Stimulated activated naive B cell treated with anti-CD40 and anti-IgM and Interleukin-4, amounts not matched to agents 10 μg/mL and 1 μg/mL and 100 μg/mL, for 72 hours (primary cell): ENCODE results near the gene ZMIZ2.
"Not testable (repeated sequence)": the region's sequence is repeated elsewhere in the genome, so short reads cannot be mapped to it uniquely, and the experiment has no call there.

Source experiments
- ATAC-seq, 2 donors: fragments of 150-1000 bp; cut with Tn5 transposase; replicated peaks; 2 replicates each; pipeline ENCODE4 v1.10.0; 2021; ENCODE audit warnings: moderate library complexity in 1 of 2
- DNase-seq: peaks from one replicate; pipeline ENCODE4 v3.0.0; 2021
- H3K27ac Mint-ChIP-seq: one replicate; pipeline ENCODE4 v1.8.0; 2022; ENCODE audit warnings: mild to moderate bottlenecking, mixed read lengths
- H3K27me3 Mint-ChIP-seq, 2 donors: one replicate each; pipeline ENCODE4 v1.8.0; 2022; ENCODE audit warnings: mixed read lengths in 2 of 2
- H3K36me3 Mint-ChIP-seq, 2 donors: one replicate each; pipeline ENCODE4 v1.8.0; 2022; ENCODE audit warnings: mixed read lengths in 2 of 2, mild to moderate bottlenecking in 1 of 2
- H3K4me1 Mint-ChIP-seq, 2 donors: one replicate each; pipeline ENCODE4 v1.8.0; 2022; ENCODE audit warnings: mixed read lengths in 2 of 2, mild to moderate bottlenecking in 1 of 2
- H3K4me3 Mint-ChIP-seq, 2 donors: one replicate each; pipeline ENCODE4 v1.8.0; 2022; ENCODE audit warnings: mild to moderate bottlenecking in 2 of 2, mixed read lengths in 2 of 2, moderate library complexity in 1 of 2
- H3K9me3 Mint-ChIP-seq, 2 donors: one replicate each; pipeline ENCODE4 v1.8.0; 2022; ENCODE audit warnings: mixed read lengths in 2 of 2, mild to moderate bottlenecking in 1 of 2

ZMIZ2 gene, protein sequence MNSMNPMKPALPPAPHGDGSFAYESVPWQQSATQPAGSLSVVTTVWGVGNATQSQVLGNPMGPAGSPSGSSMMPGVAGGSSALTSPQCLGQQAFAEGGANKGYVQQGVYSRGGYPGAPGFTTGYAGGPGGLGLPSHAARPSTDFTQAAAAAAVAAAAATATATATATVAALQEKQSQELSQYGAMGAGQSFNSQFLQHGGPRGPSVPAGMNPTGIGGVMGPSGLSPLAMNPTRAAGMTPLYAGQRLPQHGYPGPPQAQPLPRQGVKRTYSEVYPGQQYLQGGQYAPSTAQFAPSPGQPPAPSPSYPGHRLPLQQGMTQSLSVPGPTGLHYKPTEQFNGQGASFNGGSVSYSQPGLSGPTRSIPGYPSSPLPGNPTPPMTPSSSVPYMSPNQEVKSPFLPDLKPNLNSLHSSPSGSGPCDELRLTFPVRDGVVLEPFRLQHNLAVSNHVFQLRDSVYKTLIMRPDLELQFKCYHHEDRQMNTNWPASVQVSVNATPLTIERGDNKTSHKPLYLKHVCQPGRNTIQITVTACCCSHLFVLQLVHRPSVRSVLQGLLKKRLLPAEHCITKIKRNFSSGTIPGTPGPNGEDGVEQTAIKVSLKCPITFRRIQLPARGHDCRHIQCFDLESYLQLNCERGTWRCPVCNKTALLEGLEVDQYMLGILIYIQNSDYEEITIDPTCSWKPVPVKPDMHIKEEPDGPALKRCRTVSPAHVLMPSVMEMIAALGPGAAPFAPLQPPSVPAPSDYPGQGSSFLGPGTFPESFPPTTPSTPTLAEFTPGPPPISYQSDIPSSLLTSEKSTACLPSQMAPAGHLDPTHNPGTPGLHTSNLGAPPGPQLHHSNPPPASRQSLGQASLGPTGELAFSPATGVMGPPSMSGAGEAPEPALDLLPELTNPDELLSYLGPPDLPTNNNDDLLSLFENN

DNA sequence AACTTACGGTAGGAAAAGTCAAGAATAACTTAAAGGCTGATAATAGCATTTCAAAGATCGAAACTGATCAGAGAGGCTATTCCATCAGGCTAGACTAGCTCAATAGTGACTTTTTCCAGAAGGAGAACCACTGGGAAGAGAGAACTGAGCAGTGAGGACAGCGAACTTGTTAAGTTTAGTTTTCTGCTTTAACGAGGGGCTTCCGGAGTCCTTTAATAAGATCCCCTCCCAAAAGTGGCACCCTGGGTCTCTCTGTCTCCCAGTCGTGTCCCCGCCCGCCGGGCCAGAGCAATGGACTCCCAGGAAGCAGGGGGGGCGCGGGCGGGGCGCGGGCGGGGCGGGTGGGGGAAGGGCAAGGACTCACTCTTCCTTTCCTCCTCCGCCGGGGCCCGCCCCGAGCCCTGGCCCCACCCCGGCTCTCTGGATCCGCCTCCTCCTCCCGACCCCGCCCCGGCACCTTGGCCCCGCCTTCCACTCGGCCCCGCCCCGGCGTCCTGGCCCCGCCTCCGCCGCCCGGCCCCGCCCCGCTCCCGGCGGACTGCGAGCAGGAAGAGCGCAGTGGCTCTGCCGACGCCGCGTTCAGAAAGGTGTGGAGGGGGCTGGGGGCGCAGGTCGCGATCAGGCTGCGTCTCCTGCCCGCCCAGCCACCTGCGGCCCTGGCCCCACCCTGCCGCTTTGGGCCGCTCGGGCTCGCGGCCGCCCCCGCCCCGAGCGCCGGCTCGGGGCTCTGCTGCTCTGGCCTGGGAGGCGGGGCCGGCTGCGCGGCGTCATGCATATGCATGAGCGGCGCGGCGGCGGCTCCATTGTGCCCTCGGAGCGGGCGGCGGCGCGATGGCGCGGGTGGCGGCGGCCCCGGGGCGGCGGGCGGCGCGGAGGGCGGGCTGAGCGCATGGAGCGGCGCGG lies at the start of gene ZMIZ2:
Gene ZMIZ2, plus strand, starts transcription at position 803 of the 903 bp plus-strand sequence. CDS start 7,403 bp downstream, outside the sequence.
- Mint-ChIP-seq H3K27ac (peak within 1 kb of the TSS; percentile 90), H3K27me3 (no peaks in the 10 kb centered on the region), H3K4me1 (peaks cover 32 to 53% of the 10 kb centered on the region in 2 donors), H3K4me3 (peak within 1 kb of the TSS; percentile 87 to 94), H3K36me3 (peaks cover 19 to 25% of the 10 kb centered on the region in 2 donors), H3K9me3 (peaks cover 0 to 2% of the 10 kb centered on the region in 2 donors)
- peak; percentile 68 to 76 for ATAC-seq
- DNase-seq, result peak; percentile 86

- ATAC-seq, H3K4me1 Mint-ChIP-seq, H3K4me3 Mint-ChIP-seq, H3K27me3 Mint-ChIP-seq, DNase-seq, H3K9me3 Mint-ChIP-seq: not testable (repeated sequence)
- H3K36me3 Mint-ChIP-seq, result peaks cover 80 to 88% of the 10 kb centered on the region in 2 donors
- peak overlapping the region; percentile 14 for H3K27ac Mint-ChIP-seq
These were observed 49.0 kb upstream of the ZMIZ2 start for GRCh38 chr7:44699598-44699997.

DNA sequence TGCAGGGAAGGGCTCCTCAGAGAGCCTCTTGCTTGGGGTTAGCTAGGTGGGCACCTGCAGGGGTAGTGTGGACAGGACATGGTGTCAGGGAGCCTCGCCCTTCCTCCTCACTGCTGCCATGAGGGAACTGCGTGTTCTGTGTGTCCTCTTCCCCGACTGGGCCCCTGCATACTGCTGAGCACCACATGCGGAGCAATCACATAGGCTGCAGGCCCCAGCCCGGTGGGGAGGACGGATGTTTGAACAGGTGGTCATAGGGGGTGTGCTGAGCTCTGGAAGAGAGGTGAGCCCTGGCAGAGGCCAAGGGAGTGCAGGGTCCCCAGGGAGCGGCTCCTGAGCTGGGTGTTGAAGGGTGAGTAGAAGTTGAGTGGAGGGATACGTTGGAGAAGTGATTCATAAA lies 48.3 kb upstream of the ZMIZ2 start:
- H3K36me3 Mint-ChIP-seq, result peaks cover 82 to 89% of the 10 kb centered on the region in 2 donors
- ATAC-seq (no peak), DNase-seq (no peak)
- H3K27me3 Mint-ChIP-seq, result no peaks in the 10 kb centered on the region
- no peak overlapping the region for H3K4me3 Mint-ChIP-seq
- H3K9me3 Mint-ChIP-seq, result peaks cover 0 to 4% of the 10 kb centered on the region in 2 donors
- H3K27ac Mint-ChIP-seq, result no peak overlapping the region
- peaks cover 0 to 5% of the 10 kb centered on the region in 2 donors for H3K4me1 Mint-ChIP-seq

GRCh38 chr7:44703391-44703790 lies 45.3 kb upstream of the ZMIZ2 start:
- not testable (repeated sequence) for H3K9me3 Mint-ChIP-seq, DNase-seq, ATAC-seq, H3K4me1 Mint-ChIP-seq, H3K27ac Mint-ChIP-seq, H3K27me3 Mint-ChIP-seq, H3K4me3 Mint-ChIP-seq
- peaks cover 77 to 80% of the 10 kb centered on the region in 2 donors for H3K36me3 Mint-ChIP-seq

DNA sequence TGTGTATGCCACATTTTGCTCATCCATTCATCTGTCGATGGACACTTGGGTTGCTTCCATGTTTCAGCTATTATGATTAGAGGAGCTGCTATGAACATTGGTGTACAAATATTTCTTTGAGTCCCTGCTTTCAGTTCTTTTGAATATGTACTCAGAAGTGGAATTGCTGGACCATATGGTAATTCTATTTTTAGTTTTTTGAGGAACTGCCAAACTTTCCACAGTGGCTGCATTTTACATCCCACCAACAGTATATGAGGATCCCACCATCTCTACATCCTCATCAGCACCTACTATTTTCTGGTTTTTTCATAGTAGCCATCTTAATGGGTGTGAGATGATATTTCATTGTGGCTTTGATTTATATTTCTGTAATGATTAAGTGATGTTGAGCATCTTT lies 44.7 kb upstream of the ZMIZ2 start:
- Mint-ChIP-seq H3K4me1 (peaks cover 5% of the 10 kb centered on the region in 2 donors), H3K9me3 (peaks cover 0 to 2% of the 10 kb centered on the region in 2 donors), H3K4me3 (no peak overlapping the region), H3K36me3 (peaks cover 74 to 80% of the 10 kb centered on the region in 2 donors), H3K27ac (no peak overlapping the region), H3K27me3 (no peaks in the 10 kb centered on the region)
- ATAC-seq, result no peak
- DNase-seq, result no peak

- Mint-ChIP-seq H3K9me3 (peaks cover 0 to 2% of the 10 kb centered on the region in 2 donors), H3K27ac (no peak overlapping the region), H3K36me3 (peaks cover 73 to 78% of the 10 kb centered on the region in 2 donors), H3K4me1 (peaks cover 3 to 12% of the 10 kb centered on the region in 2 donors), H3K4me3 (no peak overlapping the region), H3K27me3 (no peaks in the 10 kb centered on the region)
- ATAC-seq, result no peak
- no peak for DNase-seq
These were observed 43.2 kb upstream of the ZMIZ2 start for GRCh38 chr7:44705434-44705833.

DNA sequence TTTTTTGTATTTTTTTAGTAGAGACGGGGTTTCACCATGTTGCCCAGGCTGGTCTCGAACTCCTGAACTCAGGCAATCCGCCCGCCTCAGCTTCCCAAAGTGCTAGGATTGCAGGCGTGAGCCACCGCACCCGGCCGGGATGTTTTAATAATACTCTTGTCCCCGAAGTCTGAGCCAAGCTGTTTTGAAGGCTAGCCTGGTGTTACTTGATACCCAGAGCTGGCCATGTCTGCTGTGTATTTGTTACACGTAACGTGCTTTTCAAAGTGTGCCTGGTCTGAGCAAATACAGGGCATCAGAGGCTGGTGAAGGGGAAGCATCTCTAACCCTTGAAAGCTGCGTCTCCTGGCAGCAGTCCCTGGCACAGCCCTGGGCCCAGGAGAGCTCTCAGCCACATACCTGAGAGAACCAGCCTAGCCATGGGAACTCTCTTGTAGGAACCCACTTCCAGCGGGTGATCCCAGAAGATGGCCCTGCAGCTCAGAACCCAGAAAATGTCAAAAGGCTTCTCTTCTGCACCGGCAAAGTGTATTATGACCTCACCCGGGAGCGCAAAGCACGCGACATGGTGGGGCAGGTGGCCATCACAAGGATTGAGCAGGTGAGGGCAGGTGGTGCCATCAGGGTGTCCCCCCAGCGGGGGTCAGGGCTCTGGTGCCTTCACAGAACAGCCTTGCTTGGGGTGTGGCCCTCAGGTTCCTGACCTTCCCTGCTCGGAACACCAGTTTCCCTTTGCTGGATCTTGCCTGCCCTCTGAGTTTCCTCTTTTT lies 41.7 kb upstream of the ZMIZ2 start:
- DNase-seq (no peak), ATAC-seq (no peak)
- H3K27me3 Mint-ChIP-seq, result no peaks in the 10 kb centered on the region
- no peak overlapping the region for H3K27ac Mint-ChIP-seq
- H3K4me3 Mint-ChIP-seq, result no peak overlapping the region
- H3K9me3 Mint-ChIP-seq, result peaks cover 0 to 2% of the 10 kb centered on the region in 2 donors
- H3K36me3 Mint-ChIP-seq, result peaks cover 60 to 66% of the 10 kb centered on the region in 2 donors
- H3K4me1 Mint-ChIP-seq, result peaks cover 1 to 12% of the 10 kb centered on the region in 2 donors

DNA sequence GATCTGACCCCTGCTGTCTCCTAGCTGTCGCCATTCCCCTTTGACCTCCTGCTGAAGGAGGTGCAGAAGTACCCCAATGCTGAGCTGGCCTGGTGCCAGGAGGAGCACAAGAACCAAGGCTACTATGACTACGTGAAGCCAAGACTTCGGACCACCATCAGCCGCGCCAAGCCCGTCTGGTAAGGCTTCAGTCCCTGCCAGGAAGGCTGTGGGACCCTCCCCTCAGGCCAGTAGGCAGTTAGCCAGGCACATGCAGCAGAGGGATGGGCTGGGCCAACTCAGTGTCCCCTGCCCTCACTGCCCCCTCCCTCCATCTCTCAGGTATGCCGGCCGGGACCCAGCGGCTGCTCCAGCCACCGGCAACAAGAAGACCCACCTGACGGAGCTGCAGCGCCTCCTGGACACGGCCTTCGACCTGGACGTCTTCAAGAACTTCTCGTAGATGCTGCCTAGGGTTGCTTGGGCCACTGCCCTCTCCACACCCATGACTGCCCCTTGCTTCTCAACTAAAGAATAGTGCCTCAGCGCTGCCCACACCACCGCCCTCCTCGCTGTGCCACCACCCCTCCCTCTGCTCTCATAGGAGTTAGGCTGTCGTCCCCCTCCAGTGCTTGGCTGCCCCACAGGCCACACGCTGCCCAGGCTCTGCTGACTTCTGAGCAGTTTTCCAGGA lies 41.0 kb upstream of the ZMIZ2 start:
- H3K27me3 Mint-ChIP-seq, result no peaks in the 10 kb centered on the region

GRCh38 chr7:44709011-44709915 lies 39.4 kb upstream of the ZMIZ2 start:
- H3K4me1 Mint-ChIP-seq, result peaks cover 3 to 12% of the 10 kb centered on the region in 2 donors
- peak in 1 of 2 donors; percentile 22 for ATAC-seq
- peaks cover 44 to 48% of the 10 kb centered on the region in 2 donors for H3K36me3 Mint-ChIP-seq
- H3K27ac Mint-ChIP-seq, result peak overlapping the region; percentile 28
- no peaks in the 10 kb centered on the region for H3K27me3 Mint-ChIP-seq
- peaks cover 0 to 2% of the 10 kb centered on the region in 2 donors for H3K9me3 Mint-ChIP-seq
- H3K4me3 Mint-ChIP-seq, result no peak overlapping the region
- no peak for DNase-seq

More for the DNA sequence above, 41.0 kb upstream of the ZMIZ2 start:
- Mint-ChIP-seq H3K27ac (peak overlapping the region; percentile 20), H3K36me3 (peaks cover 56 to 61% of the 10 kb centered on the region in 2 donors), H3K4me1 (peaks cover 3 to 12% of the 10 kb centered on the region in 2 donors), H3K9me3 (peaks cover 0 to 2% of the 10 kb centered on the region in 2 donors), H3K4me3 (no peak overlapping the region)
- ATAC-seq, result no peak
- DNase-seq, result no peak

DNA sequence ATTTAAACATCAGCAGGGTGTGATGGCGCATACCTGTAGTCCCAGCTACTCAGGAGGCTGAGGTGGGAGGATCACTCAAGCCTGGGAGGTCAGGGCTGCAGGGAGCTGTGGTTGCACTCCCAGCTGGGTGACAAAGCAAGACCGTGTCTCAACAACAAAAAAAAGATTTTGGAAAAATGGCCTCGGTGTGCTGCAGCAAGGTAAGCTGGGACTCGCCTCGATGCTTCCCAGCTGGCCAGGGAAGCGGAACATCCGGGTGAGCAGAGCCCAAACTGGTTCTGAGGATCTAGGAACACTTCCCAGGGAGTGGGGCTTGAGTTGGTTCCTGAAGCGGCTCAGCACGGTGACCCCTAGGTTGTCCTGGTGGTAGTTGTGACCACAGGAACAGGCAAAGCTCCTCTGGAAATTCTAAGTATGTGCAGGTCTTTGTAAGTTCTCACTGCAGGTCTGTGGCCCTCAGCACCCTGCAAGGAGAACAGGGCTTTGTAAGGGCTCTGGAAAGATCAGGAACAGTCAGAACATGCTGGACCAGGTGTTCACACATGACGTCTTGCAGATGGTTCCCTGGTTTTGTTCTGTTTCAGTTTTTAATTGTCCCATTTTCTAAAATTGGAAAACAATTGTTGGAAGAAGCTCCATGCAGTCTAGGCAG lies 38.6 kb upstream of the ZMIZ2 start:
- no peak for DNase-seq
- Mint-ChIP-seq H3K9me3 (no peaks in the 10 kb centered on the region), H3K4me3 (no peak overlapping the region), H3K4me1 (peaks cover 3 to 12% of the 10 kb centered on the region in 2 donors), H3K27ac (peak overlapping the region; percentile 26), H3K36me3 (peaks cover 40 to 44% of the 10 kb centered on the region in 2 donors), H3K27me3 (no peaks in the 10 kb centered on the region)
- ATAC-seq, result no peak

DNA sequence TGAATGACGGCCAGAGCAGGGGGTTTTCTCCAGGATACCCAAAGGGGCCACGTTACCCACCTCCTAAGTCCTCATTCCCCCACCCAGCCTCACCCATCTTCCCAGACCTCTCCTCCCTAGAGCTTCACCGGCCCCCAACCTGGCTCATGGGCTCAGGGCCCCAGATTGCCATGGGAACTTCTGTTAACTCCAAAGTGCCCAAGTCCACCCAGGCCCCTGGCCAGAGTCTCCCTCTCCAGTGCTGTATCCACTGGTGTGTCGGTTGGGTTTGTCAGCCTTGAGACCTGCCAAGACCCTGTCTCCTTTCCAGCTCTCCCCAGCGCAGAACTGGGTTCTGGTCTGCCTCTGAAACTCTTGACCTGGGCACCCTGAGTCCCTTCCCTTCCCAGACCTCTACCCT lies 37.1 kb upstream of the ZMIZ2 start:
- Mint-ChIP-seq H3K4me1 (peaks cover 3 to 12% of the 10 kb centered on the region in 2 donors), H3K27ac (no peak overlapping the region), H3K36me3 (peaks cover 31 to 36% of the 10 kb centered on the region in 2 donors), H3K4me3 (peak overlapping the region in 1 of 2 donors; percentile 1), H3K27me3 (no peaks in the 10 kb centered on the region), H3K9me3 (no peaks in the 10 kb centered on the region)
- ATAC-seq (no peak), DNase-seq (no peak)
